PC-3 (cell line): ENCODE measurements around the gene ACAP2. TPM values are rescaled to one million over a fixed set of nuclear protein-coding genes. Genes with fewer than 3 reads are reported as not detected.

Experiments used
- ATAC-seq: fragments of 200-7000 bp; cut with Tn5 transposase; 2 replicates; pipeline ENCODE4 v1.9.1; 2020; ENCODE audit warnings: mild to moderate bottlenecking, moderate library complexity
- BruUV-seq: library from RNA; stranded (reverse); fragments of 400-500 nt; replicated peaks from 2 replicates; lab custom pipeline; 2021; lab: Mats Ljungman, UMichigan
- CTCF ChIA-PET: fragments of 300-600 bp; sonication (Branson Sonifier 250); formaldehyde crosslinking; loops from one replicate; lab custom pipeline; 2022; ENCODE audit warnings: antibody characterized with exemption; lab: Charles Lee
- POLR2A ChIA-PET: fragments of 300-600 bp; sonication (Branson Sonifier 250); formaldehyde crosslinking; loops from one replicate; lab custom pipeline; 2022; ENCODE audit warnings: antibody characterized with exemption; ENCODE audit not compliant: unreplicated experiment; lab: Charles Lee
- DNase-seq: peaks from one replicate; pipeline ENCODE4 v3.0.0-alpha.2; 2015
- H2AFZ ChIP-seq: fragments of 300-600 bp; sonication (generic); 2 replicates; pipeline ENCODE4 v1.6.0; 2016; ENCODE audit warnings: antibody characterized with exemption, low read length
- H3F3A ChIP-seq: fragments of 300-600 bp; sonication (generic); one replicate; pipeline ENCODE4 v1.6.0; 2017; ENCODE audit warnings: antibody characterized with exemption, low read length, control low read depth, mild to moderate bottlenecking; ENCODE audit not compliant: unreplicated experiment
- H3K27ac ChIP-seq: fragments of 300-600 bp; sonication (generic); 2 replicates; pipeline ENCODE4 v1.5.1; 2016; ENCODE audit warnings: mild to moderate bottlenecking, low read length
- H3K27me3 ChIP-seq: fragments of 300-600 bp; sonication (generic); 2 replicates; pipeline ENCODE4 v1.6.1; 2016; ENCODE audit warnings: low read length, mixed read lengths
- H3K36me3 ChIP-seq: fragments of 300-600 bp; sonication (generic); 2 replicates; pipeline ENCODE4 v1.6.1; 2016; ENCODE audit warnings: low read depth, mixed run types, low read length, mixed read lengths
- H3K4me1 ChIP-seq: fragments of 300-600 bp; sonication (generic); 2 replicates; pipeline ENCODE4 v1.5.1; 2016; ENCODE audit warnings: low read length; ENCODE audit not compliant: insufficient read depth
- H3K4me2 ChIP-seq: fragments of 300-600 bp; sonication (generic); 2 replicates; pipeline ENCODE4 v1.6.0; 2016; ENCODE audit warnings: low read length
- H3K4me3 ChIP-seq: fragments of 300-600 bp; sonication (generic); 2 replicates; pipeline ENCODE4 v1.5.1; 2016; ENCODE audit warnings: mild to moderate bottlenecking, low read length, mixed read lengths
- H3K79me2 ChIP-seq: fragments of 300-600 bp; sonication (generic); 2 replicates; pipeline ENCODE4 v1.6.1; 2017; ENCODE audit warnings: low read length, mixed read lengths
- H3K9ac ChIP-seq: fragments of 300-600 bp; sonication (generic); 2 replicates; pipeline ENCODE4 v1.6.0; 2016; ENCODE audit warnings: mild to moderate bottlenecking, low read length
- H3K9me2 ChIP-seq: fragments of 300-600 bp; sonication (generic); replicated peaks from 2 replicates; pipeline ENCODE4 v1.6.1; 2016; ENCODE audit warnings: mixed run types, low read length, mixed read lengths
- H3K9me3 ChIP-seq: fragments of 300-600 bp; sonication (generic); 2 replicates; pipeline ENCODE4 v1.6.1; 2016; ENCODE audit warnings: low read length, mixed read lengths
- H4K20me1 ChIP-seq: fragments of 300-600 bp; sonication (generic); 2 replicates; pipeline ENCODE4 v1.6.1; 2016; ENCODE audit warnings: low read length, mixed read lengths
- CTCF ChIP-seq: fragments of 300-600 bp; sonication (generic); conservative IDR thresholded peaks from 2 replicates; pipeline ENCODE4 v1.5.1; 2017; ENCODE audit warnings: antibody characterized with exemption, low read depth, mild to moderate bottlenecking, low read length
- EZH2 ChIP-seq: fragments of 300-600 bp; sonication (generic); IDR thresholded peaks from one replicate; pipeline ENCODE4 v1.6.1; 2017; ENCODE audit warnings: antibody characterized with exemption, mild to moderate bottlenecking, low read length; ENCODE audit not compliant: unreplicated experiment
- EZH2phosphoT487 ChIP-seq: fragments of 300-600 bp; sonication (generic); IDR thresholded peaks from 2 replicates; pipeline ENCODE4 v1.6.1; 2018; ENCODE audit warnings: mild to moderate bottlenecking, antibody characterized with exemption, low read length, borderline replicate concordance
- intact Hi-C: fragments of 100-400 bp; cut with micrococcal nuclease; formaldehyde crosslinking; loops from 2 replicates; pipeline ENCODE4 v1.9.0; 2023
- total RNA-seq: library from RNA; depleted of rRNA; stranded (reverse); fragments of >200 nt; gene quantifications from 2 replicates; pipeline ENCODE4 v1.2.3, GENCODE V29; 2014

Gene ACAP2
- total RNA-seq, 1 experiment from 2014 or later: 33.5 TPM

GRCh38 chr3:195263925-195264600, 178.8 kb downstream of the ACAP2 start:
- no peak for DNase-seq
- POLR2A ChIA-PET: no interaction called here
- Histone ChIP-seq H3K79me2 (peaks cover 75% of the 10 kb centered on the region), H2AFZ (no peak overlapping the region), H3K4me2 (no peak overlapping the region), H3K36me3 (peaks cover 12% of the 10 kb centered on the region), H3K27ac (no peak overlapping the region), H3K9me3 (no peaks in the 10 kb centered on the region), H3K4me3 (no peak overlapping the region), H4K20me1 (peaks cover 4% of the 10 kb centered on the region; the same call in 1 of the 2 replicates), H3K4me1 (peaks cover 16% of the 10 kb centered on the region), H3K9me2 (no peaks in the 10 kb centered on the region), H3K9ac (no peak overlapping the region), H3K27me3 (no peaks in the 10 kb centered on the region), H3F3A (no peaks in the 10 kb centered on the region)
- CTCF ChIA-PET: no interaction called here
- BruUV-seq: no TSS peak
- TF ChIP-seq CTCF: no peak
- TF ChIP-seq EZH2phosphoT487: no peak
- no peak for TF ChIP-seq EZH2
- no peak for ATAC-seq
- intact Hi-C loops: loop anchor here (5.0 kb wide), 4 partner anchors 232 to 392 kb away; no protein-coding TSS in a partner anchor

GRCh38 chr3:195263193-195263924, 179.5 kb downstream of the ACAP2 start:
- Histone ChIP-seq H4K20me1 (no peaks in the 10 kb centered on the region), H2AFZ (no peak overlapping the region), H3K9me3 (no peaks in the 10 kb centered on the region), H3K36me3 (peaks cover 12% of the 10 kb centered on the region), H3K9me2 (no peaks in the 10 kb centered on the region), H3K79me2 (peaks cover 75% of the 10 kb centered on the region), H3K9ac (no peak overlapping the region), H3K27ac (no peak overlapping the region), H3K4me3 (no peak overlapping the region), H3F3A (no peaks in the 10 kb centered on the region), H3K4me1 (peaks cover 16% of the 10 kb centered on the region), H3K4me2 (no peak overlapping the region), H3K27me3 (no peaks in the 10 kb centered on the region)
- TF ChIP-seq CTCF: no peak
- no peak for TF ChIP-seq EZH2phosphoT487
- TF ChIP-seq EZH2: no peak
- intact Hi-C loops: loop anchor here (5.0 kb wide), 4 partner anchors 231 to 391 kb away; no protein-coding TSS in a partner anchor
- BruUV-seq: no TSS peak
- ChIA-PET POLR2A (no interaction called here), CTCF (interaction anchor here (0.6 to 0.9 kb wide), 2 partner anchors 8 to 581 kb away, joined by 3 to 5 read pairs; partner anchors contain the start of gene XXYLT1)
- ATAC-seq: no peak
- DNase-seq: no peak
